PC-9 (cell line): ENCODE data around the gene CCDC12. TPM values are rescaled to one million over a fixed set of nuclear protein-coding genes. Genes with fewer than 3 reads are reported as not detected.

Experiments used
- BruUV-seq: library from RNA; stranded (reverse); fragments of 400-500 nt; replicated peaks from 2 replicates; lab custom pipeline; 2021; lab: Mats Ljungman, UMichigan
- CTCF ChIA-PET: fragments of 300-600 bp; sonication (Branson Sonifier 250); formaldehyde crosslinking; loops from one replicate; lab custom pipeline; 2022; ENCODE audit warnings: antibody characterized with exemption; lab: Charles Lee
- POLR2A ChIA-PET: fragments of 300-600 bp; sonication (Branson Sonifier 250); formaldehyde crosslinking; loops from one replicate; lab custom pipeline; 2022; ENCODE audit warnings: antibody characterized with exemption; ENCODE audit not compliant: unreplicated experiment; lab: Charles Lee
- DNase-seq, 2 experiments: peaks; one replicate each; pipeline versions ENCODE4 v3.0.0 to v3.0.0-alpha.2; 2015 to 2022; ENCODE audit warnings: mixed read lengths in 1 of 2
- H2AFZ ChIP-seq: fragments of 200-600 bp; sonication (generic); 2 replicates; pipeline ENCODE4 v1.8.1; 2017; ENCODE audit warnings: antibody characterized with exemption
- H3F3A ChIP-seq: fragments of 200-600 bp; sonication (generic); 2 replicates; pipeline ENCODE4 v1.8.1; 2017; ENCODE audit warnings: antibody characterized with exemption, mild to moderate bottlenecking, low read depth; ENCODE audit not compliant: insufficient read depth
- H3K27ac ChIP-seq: fragments of 200-600 bp; sonication (generic); 2 replicates; pipeline ENCODE4 v1.6.1; 2016; ENCODE audit warnings: mixed run types
- H3K27me3 ChIP-seq: fragments of 200-600 bp; sonication (generic); 2 replicates; pipeline ENCODE4 v1.6.1; 2016; ENCODE audit warnings: low read depth, mixed run types; ENCODE audit not compliant: insufficient read depth
- H3K36me3 ChIP-seq: fragments of 200-600 bp; sonication (generic); 2 replicates; pipeline ENCODE4 v1.6.1; 2016; ENCODE audit warnings: low read depth, mixed run types
- H3K4me1 ChIP-seq: fragments of 200-600 bp; sonication (generic); replicated peaks from 2 replicates; pipeline ENCODE4 v1.6.1; 2016; ENCODE audit warnings: mixed run types; ENCODE audit not compliant: insufficient read depth
- H3K4me2 ChIP-seq: fragments of 200-600 bp; sonication (generic); 2 replicates; pipeline ENCODE4 v1.6.1; 2017; ENCODE audit warnings: mixed run types
- H3K4me3 ChIP-seq: fragments of 200-600 bp; sonication (generic); 2 replicates; pipeline ENCODE4 v1.6.1; 2016; ENCODE audit warnings: mixed run types
- H3K79me2 ChIP-seq: fragments of 200-600 bp; sonication (generic); 2 replicates; pipeline ENCODE4 v1.6.1; 2017; ENCODE audit warnings: low read depth, mixed run types
- H3K9me2 ChIP-seq: fragments of 200-600 bp; sonication (generic); 2 replicates; pipeline ENCODE4 v1.8.1; 2017; ENCODE audit warnings: mild to moderate bottlenecking; ENCODE audit not compliant: insufficient read depth
- H3K9me3 ChIP-seq: fragments of 200-600 bp; sonication (generic); 2 replicates; pipeline ENCODE4 v1.8.1; 2016; ENCODE audit warnings: low read depth; ENCODE audit not compliant: insufficient read depth
- H4K20me1 ChIP-seq: fragments of 200-600 bp; sonication (generic); 2 replicates; pipeline ENCODE4 v1.8.1; 2017; ENCODE audit not compliant: insufficient read depth
- EZH2 ChIP-seq: fragments of 200-600 bp; sonication (generic); IDR thresholded peaks from 2 replicates; pipeline ENCODE4 v1.8.0; 2017; ENCODE audit warnings: antibody characterized with exemption, low read depth
- intact Hi-C: fragments of 100-400 bp; cut with micrococcal nuclease; formaldehyde crosslinking; loops from one replicate; pipeline ENCODE4 v1.10.0; 2022; ENCODE audit not compliant: unreplicated experiment
- total RNA-seq: library from RNA; stranded (reverse); gene quantifications from 2 replicates; pipeline ENCODE4 v1.2.3, GENCODE V29; 2021
- TF ChIP-seq, protein P1 (sequence below): fragments of 200-600 bp; sonication (generic); conservative IDR thresholded peaks from 2 replicates; pipeline ENCODE4 v1.6.1; 2017; ENCODE audit warnings: mixed run types, antibody characterized with exemption, mild to moderate bottlenecking, moderate library complexity

The CCDC12 gene
- total RNA-seq, 1 experiment from 2014 or later, result 39.3 TPM

GRCh38 chr3:46928282-46928681, 48.3 kb downstream of the CCDC12 start:
- peaks cover 35% of the 10 kb centered on the region for H3F3A ChIP-seq
- no peaks in the 10 kb centered on the region for H3K9me2 ChIP-seq
- CTCF ChIA-PET, result no interaction called here
- TF ChIP-seq EZH2, result no peak
- TF ChIP-seq, protein P1, sequence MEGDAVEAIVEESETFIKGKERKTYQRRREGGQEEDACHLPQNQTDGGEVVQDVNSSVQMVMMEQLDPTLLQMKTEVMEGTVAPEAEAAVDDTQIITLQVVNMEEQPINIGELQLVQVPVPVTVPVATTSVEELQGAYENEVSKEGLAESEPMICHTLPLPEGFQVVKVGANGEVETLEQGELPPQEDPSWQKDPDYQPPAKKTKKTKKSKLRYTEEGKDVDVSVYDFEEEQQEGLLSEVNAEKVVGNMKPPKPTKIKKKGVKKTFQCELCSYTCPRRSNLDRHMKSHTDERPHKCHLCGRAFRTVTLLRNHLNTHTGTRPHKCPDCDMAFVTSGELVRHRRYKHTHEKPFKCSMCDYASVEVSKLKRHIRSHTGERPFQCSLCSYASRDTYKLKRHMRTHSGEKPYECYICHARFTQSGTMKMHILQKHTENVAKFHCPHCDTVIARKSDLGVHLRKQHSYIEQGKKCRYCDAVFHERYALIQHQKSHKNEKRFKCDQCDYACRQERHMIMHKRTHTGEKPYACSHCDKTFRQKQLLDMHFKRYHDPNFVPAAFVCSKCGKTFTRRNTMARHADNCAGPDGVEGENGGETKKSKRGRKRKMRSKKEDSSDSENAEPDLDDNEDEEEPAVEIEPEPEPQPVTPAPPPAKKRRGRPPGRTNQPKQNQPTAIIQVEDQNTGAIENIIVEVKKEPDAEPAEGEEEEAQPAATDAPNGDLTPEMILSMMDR, result no peak
- H3K36me3 ChIP-seq, result peaks cover 5% of the 10 kb centered on the region; the same call in 1 of the 2 replicates
- intact Hi-C loops, result loop anchor here (2.0 to 10.0 kb wide), 2 partner anchors 35 to 397 kb away; no protein-coding TSS in a partner anchor
- H3K4me2 ChIP-seq, result no peak overlapping the region
- POLR2A ChIA-PET, result no interaction called here
- H3K27me3 ChIP-seq, result no peaks in the 10 kb centered on the region
- no peaks in the 10 kb centered on the region for H3K9me3 ChIP-seq
- H2AFZ ChIP-seq, result no peak overlapping the region
- no TSS peak for BruUV-seq
- H3K4me3 ChIP-seq, result no peak overlapping the region
- peaks cover 10% of the 10 kb centered on the region for H4K20me1 ChIP-seq
- no peak overlapping the region for H3K27ac ChIP-seq
- peaks cover 49% of the 10 kb centered on the region for H3K4me1 ChIP-seq
- peaks cover 49% of the 10 kb centered on the region for H3K79me2 ChIP-seq
- DNase-seq, result no peak

GRCh38 chr3:46927718-46928073, 48.8 kb downstream of the CCDC12 start:
- Histone ChIP-seq H3K27ac (no peak overlapping the region), H4K20me1 (peaks cover 10% of the 10 kb centered on the region), H3K4me1 (peaks cover 43% of the 10 kb centered on the region), H3F3A (peaks cover 29% of the 10 kb centered on the region), H2AFZ (no peak overlapping the region), H3K27me3 (no peaks in the 10 kb centered on the region), H3K9me3 (no peaks in the 10 kb centered on the region), H3K79me2 (peaks cover 43% of the 10 kb centered on the region), H3K4me2 (no peak overlapping the region), H3K36me3 (peaks cover 10% of the 10 kb centered on the region; the same call in 1 of the 2 replicates), H3K9me2 (no peaks in the 10 kb centered on the region), H3K4me3 (no peak overlapping the region)
- DNase-seq, result no peak
- POLR2A ChIA-PET, result no interaction called here
- BruUV-seq, result no TSS peak
- TF ChIP-seq, protein P1, result no peak
- intact Hi-C loops, result loop anchor here (2.0 to 10.0 kb wide), 2 partner anchors 35 to 397 kb away; no protein-coding TSS in a partner anchor
- CTCF ChIA-PET, result no interaction called here

GRCh38 chr3:46926871-46927717, 49.5 kb downstream of the CCDC12 start:
- H3K9me3 ChIP-seq, result no peaks in the 10 kb centered on the region
- intact Hi-C loops, result loop anchor here (10.0 kb wide), 1 partner anchor 398 kb away; no protein-coding TSS in a partner anchor
- no peaks in the 10 kb centered on the region for H3K9me2 ChIP-seq
- H3F3A ChIP-seq, result peaks cover 23% of the 10 kb centered on the region
- H3K4me2 ChIP-seq, result no peak overlapping the region
- H3K36me3 ChIP-seq, result peaks cover 10% of the 10 kb centered on the region; the same call in 1 of the 2 replicates
- peaks cover 37% of the 10 kb centered on the region for H3K79me2 ChIP-seq
- ChIA-PET POLR2A (no interaction called here), CTCF (no interaction called here)
- H3K4me3 ChIP-seq, result no peak overlapping the region
- H2AFZ ChIP-seq, result no peak overlapping the region
- no peaks in the 10 kb centered on the region for H3K27me3 ChIP-seq
- no peak overlapping the region for H3K27ac ChIP-seq
- no peak for DNase-seq
- BruUV-seq, result no TSS peak
- peaks cover 10% of the 10 kb centered on the region for H4K20me1 ChIP-seq
- peaks cover 37% of the 10 kb centered on the region for H3K4me1 ChIP-seq
- TF ChIP-seq EZH2, result no peak
